SU-DHL-6 (cell line): Measurements from ENCODE around the gene HSPB1.

Source experiments
- EZH2phosphoT487 ChIP-seq: fragments of 200-600 bp; sonication (generic), shearing (Covaris generic); conservative IDR thresholded peaks from 2 replicates; pipeline ENCODE4 v1.6.1; 2018; ENCODE audit warnings: mild to moderate bottlenecking, antibody characterized with exemption, low read length, moderate library complexity, mixed read lengths
- TF ChIP-seq, protein P1 (sequence below): fragments of 200-600 bp; sonication (generic); IDR thresholded peaks from one replicate; pipeline ENCODE4 v1.5.1; 2017; ENCODE audit warnings: antibody characterized with exemption, mild to moderate bottlenecking, low read length, moderate library complexity; ENCODE audit not compliant: insufficient read depth, poor library complexity, severe bottlenecking

DNA sequence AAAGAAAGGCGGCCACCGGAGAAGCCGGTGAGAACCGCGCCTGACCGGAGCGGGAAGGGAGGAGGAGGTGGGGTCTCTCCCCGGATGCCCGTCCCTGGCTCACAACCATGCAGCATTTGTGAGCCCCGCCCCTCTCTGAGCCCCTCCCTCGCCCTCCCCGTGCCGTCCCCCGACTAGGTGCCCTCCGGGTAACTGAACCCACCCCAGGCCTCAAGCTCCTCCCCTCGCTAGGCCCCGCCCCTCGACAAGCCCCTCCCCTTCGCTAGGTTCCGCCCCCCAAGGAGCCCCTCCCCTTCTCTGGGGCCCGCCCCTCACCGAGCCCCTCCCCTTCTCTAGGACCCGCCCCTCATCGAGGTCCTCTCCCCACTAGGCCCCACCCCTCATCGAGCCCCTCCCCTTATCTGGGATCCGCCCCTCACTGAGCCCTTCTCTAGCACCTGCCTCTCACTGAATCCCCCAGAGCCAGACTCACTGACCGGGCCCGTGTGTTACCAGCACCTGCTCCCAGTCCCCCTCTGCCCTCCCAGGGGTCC, 42.2 kb upstream of the HSPB1 start:
- TF ChIP-seq, protein P1, sequence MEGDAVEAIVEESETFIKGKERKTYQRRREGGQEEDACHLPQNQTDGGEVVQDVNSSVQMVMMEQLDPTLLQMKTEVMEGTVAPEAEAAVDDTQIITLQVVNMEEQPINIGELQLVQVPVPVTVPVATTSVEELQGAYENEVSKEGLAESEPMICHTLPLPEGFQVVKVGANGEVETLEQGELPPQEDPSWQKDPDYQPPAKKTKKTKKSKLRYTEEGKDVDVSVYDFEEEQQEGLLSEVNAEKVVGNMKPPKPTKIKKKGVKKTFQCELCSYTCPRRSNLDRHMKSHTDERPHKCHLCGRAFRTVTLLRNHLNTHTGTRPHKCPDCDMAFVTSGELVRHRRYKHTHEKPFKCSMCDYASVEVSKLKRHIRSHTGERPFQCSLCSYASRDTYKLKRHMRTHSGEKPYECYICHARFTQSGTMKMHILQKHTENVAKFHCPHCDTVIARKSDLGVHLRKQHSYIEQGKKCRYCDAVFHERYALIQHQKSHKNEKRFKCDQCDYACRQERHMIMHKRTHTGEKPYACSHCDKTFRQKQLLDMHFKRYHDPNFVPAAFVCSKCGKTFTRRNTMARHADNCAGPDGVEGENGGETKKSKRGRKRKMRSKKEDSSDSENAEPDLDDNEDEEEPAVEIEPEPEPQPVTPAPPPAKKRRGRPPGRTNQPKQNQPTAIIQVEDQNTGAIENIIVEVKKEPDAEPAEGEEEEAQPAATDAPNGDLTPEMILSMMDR: no peak
- TF ChIP-seq EZH2phosphoT487: no peak
